ENCODE data around the gene MAST3.

The MAST3 gene

DNA sequence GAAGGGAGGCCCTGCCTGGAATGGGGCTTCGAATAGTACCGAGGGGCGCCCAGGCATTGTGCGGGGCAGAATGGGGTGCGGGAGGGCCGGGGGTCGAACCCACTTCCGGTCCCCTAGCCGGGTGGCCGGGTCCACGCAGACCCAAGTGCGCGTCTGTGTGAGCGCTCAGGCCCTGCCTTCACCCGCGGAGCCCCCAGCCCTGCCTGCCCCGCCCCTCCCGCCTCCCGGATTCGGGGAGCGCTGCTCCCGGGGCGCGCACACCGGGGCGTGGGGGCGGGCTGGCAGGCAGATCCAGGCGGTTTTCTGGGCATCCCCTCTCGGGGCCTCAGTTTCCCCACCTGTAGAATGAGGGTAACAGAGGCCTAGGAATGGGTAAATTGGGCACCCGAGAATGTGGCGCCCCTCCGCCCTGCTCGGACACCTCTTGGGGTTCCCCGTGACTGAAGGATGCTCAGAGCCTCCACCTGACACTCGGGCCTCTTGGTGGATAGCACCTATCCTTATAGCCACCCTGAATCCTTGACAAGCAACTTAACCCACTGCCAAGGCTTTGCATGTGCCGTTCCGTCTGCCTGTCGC is 56.1 kb downstream of the MAST3 start (continued):
- TF ChIP-seq ZNF335 (tag by site-specific recombination; conservative IDR thresholded peaks at IDR 0.05): peak; percentile 93

GRCh38 chr19:18155095-18156087 is 57.8 kb downstream of the MAST3 start:
- POLR2A ChIA-PET: interaction anchor here (0.6 kb wide), 1 partner anchor 97 kb away, joined by 3 read pairs; no protein-coding TSS in a partner anchor
- TF ChIP-seq, protein P1, sequence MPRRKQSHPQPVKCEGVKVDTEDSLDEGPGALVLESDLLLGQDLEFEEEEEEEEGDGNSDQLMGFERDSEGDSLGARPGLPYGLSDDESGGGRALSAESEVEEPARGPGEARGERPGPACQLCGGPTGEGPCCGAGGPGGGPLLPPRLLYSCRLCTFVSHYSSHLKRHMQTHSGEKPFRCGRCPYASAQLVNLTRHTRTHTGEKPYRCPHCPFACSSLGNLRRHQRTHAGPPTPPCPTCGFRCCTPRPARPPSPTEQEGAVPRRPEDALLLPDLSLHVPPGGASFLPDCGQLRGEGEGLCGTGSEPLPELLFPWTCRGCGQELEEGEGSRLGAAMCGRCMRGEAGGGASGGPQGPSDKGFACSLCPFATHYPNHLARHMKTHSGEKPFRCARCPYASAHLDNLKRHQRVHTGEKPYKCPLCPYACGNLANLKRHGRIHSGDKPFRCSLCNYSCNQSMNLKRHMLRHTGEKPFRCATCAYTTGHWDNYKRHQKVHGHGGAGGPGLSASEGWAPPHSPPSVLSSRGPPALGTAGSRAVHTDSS (tag by site-specific recombination; IDR thresholded peaks at IDR 0.05): no peak
- TF ChIP-seq ZNF10 (tag by site-specific recombination; IDR thresholded peaks at IDR 0.05): no peak
- no peak for TF ChIP-seq YY2 (tag by site-specific recombination; IDR thresholded peaks at IDR 0.05)
- TF ChIP-seq KLF16 (tag by site-specific recombination; IDR thresholded peaks at IDR 0.05): no peak
- TF ChIP-seq TCF7L2 (IDR thresholded peaks at IDR 0.05; ENCODE audit: borderline replicate concordance, low read depth, low read length): no peak
- no peak for TF ChIP-seq ZNF76 (tag by site-specific recombination; IDR thresholded peaks at IDR 0.05; ENCODE audit: borderline replicate concordance, low read depth)
- peak; percentile 27; the same call in 1 of the 2 replicates for TF ChIP-seq IKZF3 (tag by site-specific recombination; IDR thresholded peaks at IDR 0.05)
- 0 out of 2 replicates have a peak, but pooled peaks have one; percentile 14 for TF ChIP-seq ZNF629 (tag by site-specific recombination; IDR thresholded peaks at IDR 0.05)
- TF ChIP-seq, protein P2, sequence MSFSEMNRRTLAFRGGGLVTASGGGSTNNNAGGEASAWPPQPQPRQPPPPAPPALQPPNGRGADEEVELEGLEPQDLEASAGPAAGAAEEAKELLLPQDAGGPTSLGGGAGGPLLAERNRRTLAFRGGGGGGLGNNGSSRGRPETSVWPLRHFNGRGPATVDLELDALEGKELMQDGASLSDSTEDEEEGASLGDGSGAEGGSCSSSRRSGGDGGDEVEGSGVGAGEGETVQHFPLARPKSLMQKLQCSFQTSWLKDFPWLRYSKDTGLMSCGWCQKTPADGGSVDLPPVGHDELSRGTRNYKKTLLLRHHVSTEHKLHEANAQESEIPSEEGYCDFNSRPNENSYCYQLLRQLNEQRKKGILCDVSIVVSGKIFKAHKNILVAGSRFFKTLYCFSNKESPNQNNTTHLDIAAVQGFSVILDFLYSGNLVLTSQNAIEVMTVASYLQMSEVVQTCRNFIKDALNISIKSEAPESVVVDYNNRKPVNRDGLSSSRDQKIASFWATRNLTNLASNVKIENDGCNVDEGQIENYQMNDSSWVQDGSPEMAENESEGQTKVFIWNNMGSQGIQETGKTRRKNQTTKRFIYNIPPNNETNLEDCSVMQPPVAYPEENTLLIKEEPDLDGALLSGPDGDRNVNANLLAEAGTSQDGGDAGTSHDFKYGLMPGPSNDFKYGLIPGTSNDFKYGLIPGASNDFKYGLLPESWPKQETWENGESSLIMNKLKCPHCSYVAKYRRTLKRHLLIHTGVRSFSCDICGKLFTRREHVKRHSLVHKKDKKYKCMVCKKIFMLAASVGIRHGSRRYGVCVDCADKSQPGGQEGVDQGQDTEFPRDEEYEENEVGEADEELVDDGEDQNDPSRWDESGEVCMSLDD (tag by site-specific recombination; IDR thresholded peaks at IDR 0.05): no peak
- TF ChIP-seq ZNF174 (tag by site-specific recombination; IDR thresholded peaks at IDR 0.05): no peak
- no peak for TF ChIP-seq OVOL3 (tag by site-specific recombination; IDR thresholded peaks at IDR 0.05)
- TF ChIP-seq KLF8 (tag by site-specific recombination; IDR thresholded peaks at IDR 0.05): peak; percentile 75; the same call in 1 of the 2 replicates
- TF ChIP-seq ZNF610 (tag by site-specific recombination; IDR thresholded peaks at IDR 0.05; ENCODE audit: borderline replicate concordance): no peak
- TF ChIP-seq ZNF292 (tag by site-specific recombination; IDR thresholded peaks at IDR 0.05; ENCODE audit: borderline replicate concordance, low read depth): no peak
- TF ChIP-seq ZIC2 (tag by site-specific recombination; IDR thresholded peaks at IDR 0.05): no peak
- TF ChIP-seq ZNF626 (tag by site-specific recombination; IDR thresholded peaks at IDR 0.05): no peak
- no peak for TF ChIP-seq GLI2 (tag by site-specific recombination; IDR thresholded peaks at IDR 0.05; ENCODE audit: borderline replicate concordance, low read depth)
- TF ChIP-seq ZNF664 (tag by site-specific recombination; IDR thresholded peaks at IDR 0.05): peak; percentile 96
- 0 out of 2 replicates have a peak, but pooled peaks have one; percentile 16 for TF ChIP-seq ZXDB (tag by site-specific recombination; IDR thresholded peaks at IDR 0.05)
- TF ChIP-seq ZNF169 (tag by site-specific recombination; IDR thresholded peaks at IDR 0.05): no peak
- no peak for TF ChIP-seq ZNF140 (tag by site-specific recombination; IDR thresholded peaks at IDR 0.05)
- TF ChIP-seq ZNF48 (tag by site-specific recombination; IDR thresholded peaks at IDR 0.05): no peak
- TF ChIP-seq, protein P3, sequence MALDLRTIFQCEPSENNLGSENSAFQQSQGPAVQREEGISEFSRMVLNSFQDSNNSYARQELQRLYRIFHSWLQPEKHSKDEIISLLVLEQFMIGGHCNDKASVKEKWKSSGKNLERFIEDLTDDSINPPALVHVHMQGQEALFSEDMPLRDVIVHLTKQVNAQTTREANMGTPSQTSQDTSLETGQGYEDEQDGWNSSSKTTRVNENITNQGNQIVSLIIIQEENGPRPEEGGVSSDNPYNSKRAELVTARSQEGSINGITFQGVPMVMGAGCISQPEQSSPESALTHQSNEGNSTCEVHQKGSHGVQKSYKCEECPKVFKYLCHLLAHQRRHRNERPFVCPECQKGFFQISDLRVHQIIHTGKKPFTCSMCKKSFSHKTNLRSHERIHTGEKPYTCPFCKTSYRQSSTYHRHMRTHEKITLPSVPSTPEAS (tag by site-specific recombination; IDR thresholded peaks at IDR 0.05): no peak
- no peak for TF ChIP-seq ZNF211 (tag by site-specific recombination; IDR thresholded peaks at IDR 0.05; ENCODE audit: low read depth)
- no peak for TF ChIP-seq GLIS2 (tag by site-specific recombination; IDR thresholded peaks at IDR 0.05)
- no peak for TF ChIP-seq ZNF19 (tag by site-specific recombination; IDR thresholded peaks at IDR 0.05; ENCODE audit: low read depth)
- TF ChIP-seq, protein P4, sequence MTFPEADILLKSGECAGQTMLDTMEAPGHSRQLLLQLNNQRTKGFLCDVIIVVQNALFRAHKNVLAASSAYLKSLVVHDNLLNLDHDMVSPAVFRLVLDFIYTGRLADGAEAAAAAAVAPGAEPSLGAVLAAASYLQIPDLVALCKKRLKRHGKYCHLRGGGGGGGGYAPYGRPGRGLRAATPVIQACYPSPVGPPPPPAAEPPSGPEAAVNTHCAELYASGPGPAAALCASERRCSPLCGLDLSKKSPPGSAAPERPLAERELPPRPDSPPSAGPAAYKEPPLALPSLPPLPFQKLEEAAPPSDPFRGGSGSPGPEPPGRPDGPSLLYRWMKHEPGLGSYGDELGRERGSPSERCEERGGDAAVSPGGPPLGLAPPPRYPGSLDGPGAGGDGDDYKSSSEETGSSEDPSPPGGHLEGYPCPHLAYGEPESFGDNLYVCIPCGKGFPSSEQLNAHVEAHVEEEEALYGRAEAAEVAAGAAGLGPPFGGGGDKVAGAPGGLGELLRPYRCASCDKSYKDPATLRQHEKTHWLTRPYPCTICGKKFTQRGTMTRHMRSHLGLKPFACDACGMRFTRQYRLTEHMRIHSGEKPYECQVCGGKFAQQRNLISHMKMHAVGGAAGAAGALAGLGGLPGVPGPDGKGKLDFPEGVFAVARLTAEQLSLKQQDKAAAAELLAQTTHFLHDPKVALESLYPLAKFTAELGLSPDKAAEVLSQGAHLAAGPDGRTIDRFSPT (tag by site-specific recombination; IDR thresholded peaks at IDR 0.05): 0 out of 2 replicates have a peak, but pooled peaks have one; percentile 14

More at GRCh38 chr19:18155095-18156087, 57.8 kb downstream of the MAST3 start:
- H3K9me3 ChIP-seq (ENCODE audit: control insufficient read depth, insufficient read depth, low read depth, low read length): no peaks in the 10 kb centered on the region
- H3K4me3 ChIP-seq (ENCODE audit: low read depth, low read length): no peak overlapping the region
- CTCF ChIA-PET: interaction anchor here (0.6 to 2.5 kb wide), 4 partner anchors 13 to 96 kb away, joined by 3 to 8 read pairs (median 4); no protein-coding TSS in a partner anchor
- peaks cover 0 to 22% of the 10 kb centered on the region in 2 experiments; a peak in 2 of 3 replicates for H3K36me3 ChIP-seq (ENCODE audit: control insufficient read depth in 2 of 2, insufficient read depth in 1 of 2, low read length in 2 of 2)
- H3K27ac ChIP-seq (ENCODE audit: extremely low read depth, low read depth, low read length): no peak overlapping the region
- peaks cover 12% of the 10 kb centered on the region for H3K4me1 ChIP-seq (ENCODE audit: control insufficient read depth, insufficient read depth, low read length)

All from HEK293 (cell line).